ENCODE results near the gene RGS9. TPM values are rescaled to one million over a fixed set of nuclear protein-coding genes. Genes with fewer than 3 reads are reported as not detected.

RGS9 gene
- total and polyA plus RNA-seq, 2 experiments from 2014 or later = 12.8 to 29.6 TPM

DNA sequence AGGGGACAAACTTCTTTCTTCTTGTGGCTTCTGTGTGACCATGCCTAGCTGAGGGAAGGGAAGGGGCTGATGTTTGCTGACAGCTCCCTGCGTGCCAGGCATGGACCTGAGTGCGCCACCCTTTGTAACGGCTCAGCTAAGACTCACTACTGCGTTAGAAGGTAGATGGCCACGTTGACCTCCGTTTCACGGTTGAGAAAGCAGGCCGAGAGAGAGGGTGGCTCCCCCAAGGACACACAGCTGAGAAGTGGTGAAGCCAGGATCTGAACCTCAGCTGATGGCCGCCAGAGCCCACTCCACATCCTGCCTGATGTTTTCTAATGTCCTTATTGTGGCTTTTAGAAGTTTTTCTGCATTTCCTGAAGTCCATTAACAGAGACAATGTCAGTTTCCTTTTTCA, 45.1 kb downstream of the RGS9 start (continued):
- TF ChIP-seq ZNF462 (CRISPR knock-in tag; IDR thresholded peaks at IDR 0.05) = no peak
- TF ChIP-seq, protein P1, sequence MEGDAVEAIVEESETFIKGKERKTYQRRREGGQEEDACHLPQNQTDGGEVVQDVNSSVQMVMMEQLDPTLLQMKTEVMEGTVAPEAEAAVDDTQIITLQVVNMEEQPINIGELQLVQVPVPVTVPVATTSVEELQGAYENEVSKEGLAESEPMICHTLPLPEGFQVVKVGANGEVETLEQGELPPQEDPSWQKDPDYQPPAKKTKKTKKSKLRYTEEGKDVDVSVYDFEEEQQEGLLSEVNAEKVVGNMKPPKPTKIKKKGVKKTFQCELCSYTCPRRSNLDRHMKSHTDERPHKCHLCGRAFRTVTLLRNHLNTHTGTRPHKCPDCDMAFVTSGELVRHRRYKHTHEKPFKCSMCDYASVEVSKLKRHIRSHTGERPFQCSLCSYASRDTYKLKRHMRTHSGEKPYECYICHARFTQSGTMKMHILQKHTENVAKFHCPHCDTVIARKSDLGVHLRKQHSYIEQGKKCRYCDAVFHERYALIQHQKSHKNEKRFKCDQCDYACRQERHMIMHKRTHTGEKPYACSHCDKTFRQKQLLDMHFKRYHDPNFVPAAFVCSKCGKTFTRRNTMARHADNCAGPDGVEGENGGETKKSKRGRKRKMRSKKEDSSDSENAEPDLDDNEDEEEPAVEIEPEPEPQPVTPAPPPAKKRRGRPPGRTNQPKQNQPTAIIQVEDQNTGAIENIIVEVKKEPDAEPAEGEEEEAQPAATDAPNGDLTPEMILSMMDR (conservative IDR thresholded peaks at IDR 0.05; ENCODE audit: low read depth in 2 of 2) = no peak
- TF ChIP-seq STAT1 (IDR thresholded peaks at IDR 0.05; ENCODE audit: unreplicated experiment) = no peak
- TF ChIP-seq CREB1 (CRISPR knock-in tag; IDR thresholded peaks at IDR 0.05; ENCODE audit: low read depth) = no peak
- no peak for TF ChIP-seq EZH2 (IDR thresholded peaks at IDR 0.05; ENCODE audit: low read depth, unreplicated experiment)
- no peak for TF ChIP-seq NANOG (IDR thresholded peaks at IDR 0.05; ENCODE audit: borderline replicate concordance)

GRCh38 chr17:65183736-65184135, 46.6 kb downstream of the RGS9 start:
- Histone ChIP-seq H3K4me1 (ENCODE audit: insufficient read depth) (peaks cover 30% of the 10 kb centered on the region), H3F3A (replicated peaks; ENCODE audit: low read depth) (no peaks in the 10 kb centered on the region), H3K4me3 (no peak overlapping the region), H3K36me3 (ENCODE audit: insufficient read depth) (no peaks in the 10 kb centered on the region), H3K27ac (ENCODE audit: low read depth) (peak overlapping the region; percentile 95), H3K27me3 (ENCODE audit: insufficient read depth) (no peaks in the 10 kb centered on the region), H3K9me2 (ENCODE audit: insufficient read depth) (peaks cover 6% of the 10 kb centered on the region; the same call in 1 of the 2 replicates), H3K79me2 (replicated peaks; ENCODE audit: insufficient read depth) (no peaks in the 10 kb centered on the region), H3K4me2 (no peak overlapping the region), H4K20me1 (replicated peaks; ENCODE audit: insufficient read depth) (no peaks in the 10 kb centered on the region), H2AFZ (no peak overlapping the region)
- peak overlapping the region; percentile 97 for H3K27ac Mint-ChIP-seq
- H3K4me1 Mint-ChIP-seq = peaks cover 43% of the 10 kb centered on the region
- ATAC-seq (peak; percentile 91), DNase-seq (ENCODE audit: low spot score) (peak; percentile 97)
- H3K9me3 Mint-ChIP-seq = no peaks in the 10 kb centered on the region; the same call in 2 of the 3 replicates
- H3K27me3 Mint-ChIP-seq (ENCODE audit: insufficient read depth, low read depth, poor library complexity) = peaks cover 6% of the 10 kb centered on the region
- peak overlapping the region; percentile 50 for H3K4me3 Mint-ChIP-seq
- no peaks in the 10 kb centered on the region; the same call in 2 of the 3 replicates for H3K36me3 Mint-ChIP-seq (ENCODE audit: low read depth)
- TF ChIP-seq EZH2phosphoT487 (IDR thresholded peaks at IDR 0.05; ENCODE audit: unreplicated experiment) = no peak
- TF ChIP-seq EZH2 (IDR thresholded peaks at IDR 0.05; ENCODE audit: low read depth, unreplicated experiment) = no peak
- no peak for TF ChIP-seq POLR2AphosphoS5 (IDR thresholded peaks at IDR 0.05; ENCODE audit: low read depth)
- TF ChIP-seq ETS1 (IDR thresholded peaks at IDR 0.05) = 0 out of 2 replicates have a peak, but pooled peaks have one; percentile 59
- TF ChIP-seq ZNF331 (CRISPR knock-in tag; IDR thresholded peaks at IDR 0.05; ENCODE audit: low read depth) = no peak
- TF ChIP-seq STAT1 (IDR thresholded peaks at IDR 0.05; ENCODE audit: unreplicated experiment) = no peak
- no peak for TF ChIP-seq ZNF114 (CRISPR knock-in tag; IDR thresholded peaks at IDR 0.05)
- peak; percentile 41; the same call in 1 of the 2 replicates for TF ChIP-seq NANOG (IDR thresholded peaks at IDR 0.05; ENCODE audit: borderline replicate concordance)
- peak; percentile 66 for TF ChIP-seq CREB1 (CRISPR knock-in tag; IDR thresholded peaks at IDR 0.05; ENCODE audit: low read depth)
- TF ChIP-seq, protein P1 (conservative IDR thresholded peaks at IDR 0.05; ENCODE audit: low read depth in 2 of 2) = no peak
